Inflammatory macrophage treated with lipopolysaccharide for 4 hours (primary cell): ENCODE measurements around the gene SUSD6.
"Not testable (repeated sequence)": the region's sequence is repeated elsewhere in the genome, so short reads cannot be mapped to it uniquely, and the experiment has no call there.

ENCODE experiments used
- DNase-seq: peaks from one replicate; pipeline ENCODE4 v3.0.0-alpha.2; 2020

Gene SUSD6

DNA sequence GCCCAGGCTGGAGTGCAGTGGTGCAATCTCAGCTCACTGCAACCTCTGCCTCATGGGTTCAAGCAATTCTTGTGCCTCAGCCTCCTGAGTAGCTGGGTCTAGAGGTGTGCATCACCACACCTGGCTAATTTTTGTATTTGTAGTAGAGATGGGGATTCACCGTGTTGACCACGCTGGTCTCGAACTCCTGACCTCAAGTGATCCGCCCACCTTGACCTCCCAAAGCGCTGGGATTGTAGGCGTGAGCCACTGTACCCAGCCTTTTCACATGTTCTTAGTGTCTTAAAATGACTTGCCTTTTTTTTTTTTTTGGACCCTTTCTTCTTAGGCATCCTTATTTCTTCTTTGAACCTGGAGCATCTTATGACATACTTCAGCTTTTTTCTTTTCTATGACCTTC is 87.8 kb downstream of the SUSD6 start:
- DNase-seq: not testable (repeated sequence)

DNA sequence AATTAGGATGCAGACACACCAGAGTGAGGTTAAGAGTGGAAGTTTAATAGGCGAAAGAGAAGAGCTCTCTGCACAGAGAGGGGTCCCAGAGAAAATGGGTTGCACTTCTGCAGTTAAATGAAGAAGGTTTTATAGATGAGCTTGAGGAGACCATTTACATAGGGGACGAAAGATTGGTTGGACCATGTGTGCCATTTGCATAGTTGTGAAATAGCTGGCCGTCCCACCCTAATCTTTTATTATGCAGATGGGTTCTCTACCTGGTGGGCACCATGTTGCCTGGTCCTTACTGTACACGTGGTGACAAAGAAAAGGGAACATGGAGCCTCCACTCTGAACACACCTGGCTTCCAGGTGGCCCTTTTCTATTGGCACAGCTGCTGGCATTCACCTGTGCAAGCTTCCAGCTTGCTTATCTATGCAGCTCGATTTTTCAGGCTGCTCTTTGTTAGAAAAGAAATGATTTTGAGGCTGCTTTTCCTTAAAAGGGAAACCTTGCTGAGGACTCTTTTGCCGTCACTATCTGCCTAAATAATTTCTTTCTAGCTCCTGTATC is 88.4 kb downstream of the SUSD6 start:
- DNase-seq: no peak

DNA sequence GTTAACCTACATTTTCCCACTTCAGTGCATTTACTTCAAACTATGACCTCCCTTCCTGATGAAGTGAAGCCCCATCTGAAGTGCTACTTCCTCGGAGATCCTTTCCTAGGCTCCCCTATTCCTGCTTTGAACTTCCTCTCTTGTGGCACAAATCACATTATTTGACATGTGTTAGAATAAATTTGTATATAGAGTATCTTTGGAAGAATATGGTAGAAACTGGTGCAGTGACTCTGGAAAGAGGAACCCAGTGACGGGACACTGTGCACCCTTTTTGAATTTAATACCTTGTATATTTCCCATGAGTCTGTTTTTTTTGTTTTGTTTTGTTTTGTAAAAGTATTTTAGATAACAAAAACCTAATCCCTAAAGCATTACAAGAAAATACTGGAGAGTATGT is 89.2 kb downstream of the SUSD6 start:
- peak; percentile 42 for DNase-seq

GRCh38 chr14:69701291-69701690 is 89.9 kb downstream of the SUSD6 start:
- no peak for DNase-seq

GRCh38 chr14:69701857-69702256 is 90.5 kb downstream of the SUSD6 start:
- peak; percentile 70 for DNase-seq

DNA sequence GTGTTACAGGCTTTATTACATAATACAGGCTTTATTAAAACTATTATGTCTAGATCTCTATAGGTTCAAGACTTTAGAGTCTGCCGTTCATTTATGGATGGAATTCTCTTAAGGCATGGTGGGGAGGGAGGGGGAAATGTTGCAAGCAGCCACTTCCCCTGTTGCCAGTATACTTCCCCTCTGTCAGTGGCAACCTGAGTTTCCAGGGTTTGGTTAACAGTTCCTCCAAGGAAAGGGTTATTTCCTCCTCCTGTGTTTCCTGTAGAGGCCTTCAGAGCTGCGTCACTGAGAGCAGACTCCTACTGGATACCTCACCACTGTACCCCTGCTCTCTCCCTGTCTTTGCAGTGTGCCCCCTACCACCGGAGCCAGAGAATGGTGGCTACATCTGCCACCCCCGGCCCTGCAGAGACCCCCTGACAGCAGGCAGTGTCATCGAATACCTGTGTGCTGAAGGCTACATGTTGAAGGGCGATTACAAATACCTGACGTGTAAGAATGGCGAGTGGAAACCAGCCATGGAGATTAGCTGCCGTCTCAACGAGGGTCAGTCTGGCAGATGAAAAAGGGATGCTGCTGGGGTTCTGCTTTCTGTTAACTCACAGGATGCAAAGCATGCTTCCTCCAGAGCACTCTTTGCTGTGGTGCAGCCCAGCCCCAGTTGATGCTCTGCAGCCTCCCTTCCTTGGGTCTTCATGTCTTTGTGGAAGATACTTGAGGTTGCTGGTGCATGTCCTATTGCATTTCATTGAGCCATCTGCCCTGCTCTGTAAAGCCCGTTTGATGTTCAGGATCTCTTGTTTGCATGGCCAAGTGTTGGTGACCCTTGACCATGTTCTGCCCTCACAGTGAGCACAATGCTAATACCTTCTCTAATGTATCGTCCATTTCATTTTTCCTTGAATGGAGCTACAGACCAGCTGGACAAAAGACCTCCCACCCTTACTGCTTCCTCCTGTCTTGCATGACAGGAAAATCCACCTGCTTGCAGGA is 91.9 kb downstream of the SUSD6 start:
- DNase-seq: peak; percentile 89

DNA sequence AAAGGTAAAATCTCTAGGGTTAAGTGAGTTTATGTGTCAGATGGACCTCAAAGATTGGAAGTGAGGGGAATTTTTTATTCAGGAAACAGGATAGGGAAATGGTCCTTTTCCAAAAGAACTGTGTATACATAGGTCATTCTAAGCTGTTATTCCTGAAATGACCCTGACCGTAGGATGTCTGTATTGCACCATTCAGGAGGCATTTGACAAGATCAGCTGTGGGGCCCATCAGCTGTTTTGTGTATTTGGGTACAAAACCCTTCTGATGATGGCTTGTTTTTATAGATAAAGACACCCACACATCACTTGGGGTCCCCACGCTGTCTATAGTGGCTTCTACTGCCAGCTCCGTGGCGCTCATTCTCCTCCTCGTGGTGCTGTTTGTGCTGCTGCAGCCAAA is 92.9 kb downstream of the SUSD6 start:
- no peak for DNase-seq

- DNase-seq: no peak
These were observed 94.3 kb downstream of the SUSD6 start for GRCh38 chr14:69705706-69706105.

- no peak for DNase-seq
These were observed 96.7 kb downstream of the SUSD6 start for GRCh38 chr14:69708049-69708448.

DNA sequence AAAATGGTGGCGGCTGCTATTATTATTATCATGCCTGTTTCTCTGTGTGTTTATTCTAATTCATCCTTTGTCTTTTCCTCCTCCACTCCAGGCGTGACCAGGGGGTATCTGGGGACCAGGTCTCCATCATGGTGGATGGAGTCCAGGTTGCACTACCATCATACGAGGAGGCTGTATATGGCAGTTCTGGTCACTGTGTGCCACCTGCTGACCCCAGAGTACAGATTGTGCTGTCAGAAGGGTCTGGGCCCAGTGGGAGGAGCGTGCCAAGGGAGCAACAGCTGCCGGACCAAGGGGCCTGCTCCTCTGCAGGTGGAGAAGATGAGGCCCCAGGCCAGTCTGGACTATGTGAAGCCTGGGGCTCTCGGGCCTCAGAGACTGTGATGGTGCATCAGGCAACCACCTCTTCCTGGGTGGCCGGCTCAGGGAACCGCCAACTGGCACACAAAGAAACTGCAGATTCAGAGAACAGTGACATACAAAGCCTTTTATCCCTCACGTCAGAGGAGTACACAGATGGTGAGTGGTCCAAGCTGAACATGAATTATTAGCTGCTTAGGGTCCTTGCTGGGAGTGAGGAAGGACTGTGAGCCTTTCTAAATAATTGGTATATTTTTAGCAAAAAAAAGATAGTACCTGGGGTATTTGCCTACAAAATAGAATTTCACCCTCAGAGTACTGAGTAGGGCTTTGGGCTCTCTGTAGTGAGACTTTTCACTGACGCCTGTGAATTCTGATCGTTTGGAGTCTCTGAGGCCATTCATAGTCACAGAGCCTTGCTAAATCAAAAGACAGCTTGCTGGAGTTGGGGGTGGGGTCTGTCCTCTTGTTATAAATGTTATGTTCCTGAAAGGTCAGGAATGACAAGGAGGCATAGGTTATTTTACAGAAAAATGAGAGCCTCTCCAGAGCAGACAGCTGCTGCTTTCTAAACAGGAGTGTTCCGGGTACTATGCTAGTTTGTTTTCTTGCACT is 97.5 kb downstream of the SUSD6 start:
- peak; percentile 38 for DNase-seq

DNA sequence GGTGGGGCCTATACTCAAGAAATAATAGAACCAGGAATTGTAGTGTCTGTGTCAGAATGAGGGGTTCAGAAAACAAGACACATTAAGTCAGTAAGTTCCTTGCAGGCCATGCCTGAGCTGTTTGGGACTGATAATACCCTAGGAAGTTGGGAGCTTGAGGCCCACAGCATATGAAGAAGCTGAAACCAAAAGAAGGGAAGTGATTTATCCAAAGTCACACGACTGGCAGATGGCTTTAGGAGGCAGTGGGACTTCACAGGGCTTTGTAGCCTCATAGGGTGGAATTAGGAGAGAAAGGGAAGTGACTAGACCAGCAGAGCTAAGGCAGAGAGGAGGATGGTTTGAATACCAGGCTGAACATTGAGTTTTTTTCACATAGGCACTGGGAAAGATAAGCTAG is 99.0 kb downstream of the SUSD6 start:
- DNase-seq: peak; percentile 93

- DNase-seq: no peak
These were observed 99.7 kb downstream of the SUSD6 start for GRCh38 chr14:69711065-69711464.

- no peak for DNase-seq
These were observed 100.1 kb downstream of the SUSD6 start for GRCh38 chr14:69711477-69711876.

- no peak for DNase-seq
These were observed 100.6 kb downstream of the SUSD6 start for GRCh38 chr14:69711881-69712560.

DNA sequence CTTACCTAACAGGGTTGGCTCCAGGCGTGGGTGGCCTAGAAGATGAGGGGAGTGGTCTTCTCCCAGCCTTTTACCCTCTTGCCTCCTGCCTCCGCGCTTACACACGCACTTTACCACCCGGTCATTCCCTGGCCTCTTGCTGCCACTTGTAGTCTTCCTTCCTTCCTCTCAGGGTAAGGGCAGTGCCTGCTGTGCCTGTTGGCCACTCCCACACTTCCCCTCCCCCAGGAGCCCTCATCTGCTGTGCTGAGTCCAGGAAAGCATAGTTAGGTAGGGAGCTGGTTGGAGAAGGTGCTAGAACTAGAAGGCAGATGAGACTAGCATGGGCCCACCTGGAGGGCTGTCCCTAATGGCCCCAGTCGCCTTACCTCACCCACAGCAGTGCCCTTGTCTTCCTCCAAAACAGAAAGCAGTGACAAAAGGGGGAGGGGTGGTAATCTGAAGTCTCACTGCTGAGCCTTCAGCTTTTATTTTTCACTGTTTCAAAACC is 101.2 kb downstream of the SUSD6 start:
- peak; percentile 58 for DNase-seq

DNA sequence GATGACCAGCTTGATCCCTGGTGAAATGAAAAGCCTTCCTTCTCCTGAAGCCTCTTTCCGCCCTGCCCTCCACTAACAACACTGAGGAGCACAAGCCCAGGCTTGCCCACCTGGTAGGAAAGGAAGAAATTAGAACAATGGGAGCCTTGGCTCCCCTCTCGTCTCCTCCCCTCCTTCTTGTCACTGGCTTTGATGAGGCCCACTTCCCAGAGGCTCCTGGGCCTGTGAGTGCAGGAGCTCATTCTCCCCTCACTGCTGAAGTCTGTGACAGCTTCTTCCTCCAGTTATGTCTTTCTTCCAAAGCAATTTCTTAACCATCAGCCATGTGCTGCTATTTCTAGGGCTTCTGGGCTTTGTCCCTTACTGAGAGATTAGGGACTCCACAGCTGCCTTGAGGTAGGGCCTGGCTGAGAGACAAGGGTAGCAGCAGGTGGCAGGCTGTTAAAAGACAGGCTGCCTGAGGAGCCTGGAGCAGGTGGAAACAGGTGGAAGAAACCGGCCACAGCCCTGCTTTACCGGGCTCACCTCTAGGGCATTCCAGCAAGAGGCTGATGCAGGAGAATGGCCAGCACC is 101.9 kb downstream of the SUSD6 start:
- no peak for DNase-seq

GRCh38 chr14:69713993-69714679 is 102.7 kb downstream of the SUSD6 start:
- DNase-seq: no peak

DNA sequence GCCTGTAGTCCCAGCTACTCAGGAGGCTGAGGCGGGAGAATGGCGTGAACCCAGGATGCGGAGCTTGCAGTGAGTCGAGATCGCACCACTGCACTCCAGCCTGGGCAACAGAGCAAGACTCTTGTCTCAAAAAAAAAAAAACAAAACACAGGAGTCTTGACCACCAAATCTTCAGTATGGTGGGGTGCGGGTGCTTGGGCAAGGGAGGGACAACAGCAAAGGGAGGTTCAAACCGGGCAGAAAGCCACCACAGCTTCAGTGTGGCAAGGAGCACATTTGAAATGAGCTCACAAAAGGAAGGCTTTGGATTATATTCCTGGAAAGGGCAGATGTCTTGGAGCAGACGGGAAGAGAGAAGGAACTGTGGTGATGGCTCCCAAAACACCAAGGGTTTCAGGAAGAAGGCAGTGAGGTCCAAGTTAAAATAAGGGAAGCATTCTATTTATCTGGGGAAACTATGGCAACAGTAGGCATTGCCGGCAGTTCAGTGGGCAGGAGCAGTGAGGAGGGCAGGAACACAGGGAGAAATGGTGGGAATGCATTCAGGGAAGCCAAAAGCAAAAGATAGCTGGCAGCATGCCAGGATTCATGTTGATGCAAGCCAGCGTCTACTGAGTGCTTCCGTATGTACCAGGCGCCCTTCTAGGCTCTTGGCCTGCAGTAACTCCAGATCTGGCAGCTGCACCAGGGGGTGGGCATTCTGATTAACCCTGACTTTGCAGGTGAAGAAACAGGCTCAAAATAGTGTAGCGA is 104.5 kb downstream of the SUSD6 start:
- DNase-seq: no peak

DNA sequence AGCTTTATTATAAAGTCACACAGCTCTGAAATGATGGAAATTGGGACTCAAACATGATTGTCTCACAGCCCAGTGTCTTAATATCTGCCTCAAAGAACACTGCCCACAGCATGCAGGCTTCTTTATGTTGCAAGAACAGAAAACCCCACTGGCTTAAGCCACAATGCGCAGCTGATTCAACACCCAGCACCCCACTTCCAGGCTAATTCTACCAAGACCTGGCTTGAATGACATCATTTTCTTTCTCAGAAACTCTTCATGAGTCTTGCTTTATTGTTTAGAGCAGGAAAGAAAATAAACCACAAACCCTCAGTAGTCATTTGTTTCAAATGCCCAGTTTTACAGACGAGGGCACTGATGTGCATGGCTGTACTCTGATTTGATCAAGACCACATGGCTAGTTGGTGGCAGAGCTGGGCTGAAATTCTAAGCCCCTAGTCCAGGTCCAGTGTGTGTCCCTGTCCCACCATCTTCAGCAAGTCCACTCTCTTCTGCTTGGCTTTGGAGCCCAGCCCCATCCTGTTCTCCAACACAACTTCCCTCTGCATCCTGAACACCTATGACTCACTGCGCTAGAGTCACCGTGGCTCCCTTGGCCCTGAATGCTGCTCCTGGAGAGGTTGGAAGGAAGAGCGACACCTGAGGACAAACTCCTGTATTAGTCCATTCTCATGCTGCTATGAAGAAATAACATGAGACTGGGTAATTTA is 105.2 kb downstream of the SUSD6 start:
- peak; percentile 100 for DNase-seq

DNA sequence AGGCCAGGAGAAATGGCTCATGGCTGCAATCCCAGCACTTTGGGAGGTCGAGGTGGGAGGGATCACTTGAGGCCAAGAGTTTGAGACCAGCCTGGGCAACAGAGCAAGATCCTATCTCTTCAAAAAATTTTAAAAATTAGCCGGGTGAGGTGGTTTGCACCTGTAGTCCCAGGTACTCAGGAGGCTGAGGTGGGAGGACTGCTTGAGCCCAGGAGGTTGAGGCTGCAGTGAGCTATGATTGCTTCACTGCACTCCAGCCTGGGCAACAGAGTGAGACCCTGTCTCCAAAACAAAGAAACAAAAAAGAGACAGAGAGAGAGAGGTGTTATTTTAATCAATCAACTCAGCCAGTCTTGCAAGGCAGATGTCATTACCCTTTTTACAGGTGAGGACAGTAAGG is 107.2 kb downstream of the SUSD6 start:
- not testable (repeated sequence) for DNase-seq
